SHP77 treated with DMSO at 0.1 percent for 48 hours (cell line): Measurements from ENCODE around the gene ACSBG1.
"Not testable (repeated sequence)": the region's sequence is repeated elsewhere in the genome, so short reads cannot be mapped to it uniquely, and the experiment has no call there.

Experiments
- DNase-seq: peaks from one replicate; lab custom pipeline; 2025; lab: John Stamatoyannopoulos, UW

ACSBG1 gene

DNA sequence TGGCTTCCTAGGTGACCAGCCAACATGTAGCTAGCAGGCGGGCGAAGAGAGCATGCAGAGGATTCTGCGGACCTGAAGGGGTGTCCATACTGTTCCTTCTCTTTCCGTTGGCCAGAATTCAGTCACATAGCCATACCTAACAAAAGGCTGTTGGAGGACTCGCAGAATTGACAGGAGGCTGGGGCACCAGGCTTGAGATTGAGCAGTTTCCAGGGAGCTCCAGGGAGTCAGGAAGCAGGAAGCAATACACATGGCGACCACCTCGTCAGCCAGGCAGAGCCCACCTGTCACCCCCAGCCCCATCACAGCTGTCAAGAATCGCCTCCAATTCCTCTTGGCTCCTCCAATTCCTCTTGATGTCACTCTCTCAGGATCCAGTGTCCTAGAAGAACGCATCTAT lies 16.8 kb upstream of the ACSBG1 start:
- no peak for DNase-seq

- no peak for DNase-seq
Observed at GRCh38 chr15:78249131-78249530, 14.8 kb upstream of the ACSBG1 start.

- DNase-seq: no peak
Observed at GRCh38 chr15:78247911-78248310, 13.5 kb upstream of the ACSBG1 start.

- DNase-seq: not testable (repeated sequence)
Observed at GRCh38 chr15:78245976-78246620, 11.7 kb upstream of the ACSBG1 start.

GRCh38 chr15:78245392-78245791 lies 11.0 kb upstream of the ACSBG1 start:
- not testable (repeated sequence) for DNase-seq

GRCh38 chr15:78244893-78245292 lies 10.5 kb upstream of the ACSBG1 start:
- DNase-seq: no peak

DNA sequence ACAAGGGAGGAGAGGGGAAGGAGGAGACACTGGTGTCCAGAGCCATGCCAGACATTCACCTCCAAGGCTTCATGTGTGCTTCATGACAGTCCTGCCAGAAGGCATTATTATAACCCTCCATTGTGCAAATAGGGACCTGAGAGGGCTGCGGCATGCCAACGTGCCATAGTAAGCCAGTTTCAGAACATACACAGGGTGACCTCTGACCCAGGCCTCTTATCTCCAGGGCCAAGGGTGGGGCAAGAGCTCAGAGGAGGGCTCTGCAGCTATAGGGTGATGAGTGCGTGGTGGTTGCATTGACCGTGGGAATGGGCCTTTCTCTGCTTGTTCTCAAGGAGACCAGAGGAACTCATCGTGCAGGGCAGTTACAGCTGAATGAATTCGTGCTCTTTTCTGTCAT lies 9.7 kb upstream of the ACSBG1 start:
- no peak for DNase-seq

DNA sequence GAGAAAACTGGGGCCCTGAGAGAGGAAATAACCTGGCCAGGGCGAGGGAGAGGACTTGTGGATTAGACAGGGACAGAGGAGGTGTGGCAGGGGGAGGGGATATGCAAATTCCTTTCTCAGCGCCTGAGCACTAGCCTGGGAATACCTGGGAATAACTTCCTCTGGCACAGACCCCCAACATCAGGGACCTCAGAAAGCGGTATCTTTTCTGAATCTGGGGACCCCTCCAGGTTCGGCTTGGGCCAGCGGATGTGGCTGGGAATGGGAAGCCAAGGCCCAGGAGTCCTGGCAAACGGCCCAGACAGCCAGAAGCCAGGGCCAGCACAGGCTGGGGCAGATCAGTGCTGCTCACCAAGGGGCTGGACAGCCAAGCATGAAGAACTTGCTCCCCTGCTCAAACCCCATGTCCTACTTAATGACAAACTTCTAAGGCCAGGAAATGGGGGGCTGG lies 9.2 kb upstream of the ACSBG1 start:
- no peak for DNase-seq

GRCh38 chr15:78243058-78243457 lies 8.7 kb upstream of the ACSBG1 start:
- DNase-seq: no peak

- no peak for DNase-seq
Observed at GRCh38 chr15:78242128-78242527, 7.8 kb upstream of the ACSBG1 start.

- no peak for DNase-seq
Observed at GRCh38 chr15:78241017-78241416, 6.7 kb upstream of the ACSBG1 start.

DNA sequence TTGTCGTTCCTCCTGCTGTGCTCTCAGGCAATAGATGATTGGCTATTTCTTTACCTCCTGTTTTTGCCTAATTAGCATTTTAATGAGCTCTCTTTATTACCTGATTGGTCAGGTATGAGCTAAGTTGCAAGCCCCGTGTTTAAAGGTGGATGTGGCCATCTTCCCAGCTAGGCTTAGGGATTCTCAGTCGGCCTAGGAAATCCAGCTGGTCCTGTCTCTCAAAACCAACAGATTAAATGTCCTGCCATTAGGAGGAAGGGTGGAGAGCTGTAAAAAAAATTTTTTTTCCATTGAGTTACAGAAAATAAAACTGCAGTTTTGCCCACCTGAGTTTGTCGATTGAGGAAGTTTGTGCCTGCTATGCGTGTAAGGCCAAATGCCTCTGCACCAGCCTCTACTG lies 5.4 kb upstream of the ACSBG1 start:
- no peak for DNase-seq

DNA sequence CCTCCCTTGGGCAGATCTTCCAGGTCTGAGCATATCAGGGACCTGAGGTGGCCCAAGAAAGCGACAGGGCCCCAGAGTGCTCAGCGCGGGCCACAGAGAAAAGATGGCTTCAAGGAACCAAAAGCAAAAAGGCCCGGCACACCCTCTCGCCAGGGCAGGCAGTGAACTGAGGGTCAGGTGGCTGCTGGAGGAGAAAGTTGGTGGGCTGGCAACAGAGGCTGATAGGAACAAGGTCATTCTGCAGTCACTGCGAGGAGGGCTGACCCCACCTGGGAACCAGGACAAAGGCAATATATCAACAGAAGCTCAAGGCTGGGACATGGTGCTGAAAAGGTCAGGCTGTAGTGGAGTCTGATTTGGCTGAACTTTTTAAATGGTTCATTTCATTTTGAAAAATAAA lies 2.8 kb upstream of the ACSBG1 start:
- DNase-seq: no peak

GRCh38 chr15:78236491-78236890 lies 2.1 kb upstream of the ACSBG1 start:
- no peak for DNase-seq

GRCh38 chr15:78233496-78233895 lies 869 bp downstream of the ACSBG1 start:
- no peak for DNase-seq

GRCh38 chr15:78232951-78233350 lies 1.4 kb downstream of the ACSBG1 start:
- no peak for DNase-seq

GRCh38 chr15:78229431-78230406 lies 4.6 kb downstream of the ACSBG1 start:
- no peak for DNase-seq

DNA sequence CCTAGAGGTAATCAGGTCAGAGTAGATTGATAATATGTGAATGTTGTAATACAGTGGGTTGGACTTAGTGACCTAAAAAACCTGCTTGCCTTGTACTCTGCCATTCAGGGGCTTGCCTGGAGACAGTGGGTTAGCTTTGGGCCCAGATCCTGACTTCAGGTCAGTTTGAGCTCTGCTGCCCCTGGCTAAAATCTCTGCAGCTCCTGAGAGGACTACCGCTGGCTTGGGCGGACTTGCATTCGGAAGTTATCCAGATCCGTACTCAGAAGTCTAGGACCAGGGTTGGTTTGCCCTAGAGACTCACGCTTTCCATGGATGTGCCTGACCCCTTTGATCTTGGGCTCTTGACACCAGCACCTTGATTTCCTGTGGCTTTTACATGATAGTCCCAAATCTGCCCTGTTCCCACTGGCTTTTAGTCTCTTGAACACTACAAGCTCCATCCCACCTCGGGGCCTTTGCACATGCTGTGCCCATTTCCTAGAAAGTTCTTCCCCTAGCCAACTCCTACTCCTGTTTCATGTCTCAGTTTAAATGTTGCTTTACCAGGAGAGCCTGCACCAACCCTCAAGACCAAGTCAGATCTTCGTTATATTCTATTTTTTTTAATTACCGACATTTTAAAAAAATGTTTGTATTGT lies 5.9 kb downstream of the ACSBG1 start:
- no peak for DNase-seq

DNA sequence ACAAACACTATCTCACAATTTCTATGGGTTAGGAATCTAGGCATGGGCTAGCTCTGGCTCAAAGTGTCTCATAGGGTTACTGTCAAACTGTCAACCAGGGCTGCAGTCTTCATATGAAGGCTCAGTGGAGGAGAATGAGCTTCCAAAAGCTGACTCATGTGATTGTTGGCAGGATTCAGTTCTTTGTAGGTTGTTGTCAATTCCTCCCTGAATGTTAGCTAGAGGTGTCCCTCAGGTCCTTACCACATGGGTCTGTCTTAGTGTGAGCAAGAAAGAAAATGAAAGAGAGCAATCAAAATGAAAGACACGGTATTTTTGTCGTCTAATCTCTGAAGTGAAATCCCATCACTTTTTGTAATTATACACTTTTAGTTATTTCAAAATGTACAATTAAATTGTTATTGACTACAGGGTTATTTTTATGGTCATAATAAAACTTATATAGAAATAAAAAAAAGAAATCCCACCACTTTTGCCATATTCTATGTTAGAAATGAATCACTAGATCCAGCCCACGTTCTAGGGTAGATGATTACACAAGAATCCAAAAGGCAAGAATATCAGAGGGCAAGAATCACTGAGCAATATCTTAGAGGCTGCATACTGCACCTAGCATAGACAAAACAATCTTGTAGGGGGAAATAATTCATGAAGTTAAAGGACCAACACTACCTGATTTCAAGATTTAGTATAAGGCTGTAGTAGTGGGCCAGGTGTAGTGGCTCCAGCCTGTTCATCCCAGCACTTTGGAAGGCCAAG lies 8.4 kb downstream of the ACSBG1 start:
- DNase-seq: no peak

GRCh38 chr15:78224023-78224411 lies 10.3 kb downstream of the ACSBG1 start:
- no peak for DNase-seq

DNA sequence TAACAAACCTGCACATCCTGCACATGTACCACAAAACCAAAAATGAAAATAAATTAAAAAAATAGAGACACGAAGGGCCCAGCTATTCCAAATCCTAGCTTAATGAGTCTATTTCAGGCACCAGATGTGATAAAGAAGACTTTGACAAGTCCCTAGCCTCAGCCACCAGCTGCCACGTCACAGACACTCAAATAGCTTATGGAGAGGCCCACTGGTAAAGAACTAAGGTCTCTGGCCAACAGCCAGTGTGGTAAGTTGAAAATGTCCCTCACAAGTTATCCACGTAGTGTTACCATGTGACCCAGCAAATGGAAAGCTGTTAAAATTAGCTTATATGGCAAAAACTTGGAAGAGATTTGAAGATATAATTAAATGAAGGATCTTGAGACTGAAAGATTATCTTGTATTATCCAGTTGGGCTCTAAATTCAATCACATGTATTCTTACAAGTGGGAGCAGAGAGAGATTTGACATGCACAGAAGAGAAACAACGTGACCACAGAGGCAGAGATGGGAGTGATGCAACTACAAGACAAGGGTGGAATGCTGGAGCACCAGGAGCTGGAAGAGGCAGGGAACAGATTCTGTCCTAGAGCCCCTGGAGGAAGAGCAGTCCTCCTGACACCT lies 10.9 kb downstream of the ACSBG1 start:
- DNase-seq: no peak
